ENCODE data around the gene SORBS2. TPM values are rescaled to one million over a fixed set of nuclear protein-coding genes. Genes with fewer than 3 reads are reported as not detected.

The SORBS2 gene
- total and polyA plus RNA-seq, 8 donors = 24.2 to 50.8 (median 35.5) TPM

GRCh38 chr4:185780472-185780871 lies 31.5 kb downstream of the SORBS2 start:
- ATAC-seq (no peak), DNase-seq (no peak)
- no peak overlapping the region for H3K4me3 ChIP-seq
- no peaks in the 10 kb centered on the region for H3K36me3 ChIP-seq
- no peaks in the 10 kb centered on the region for H3K27me3 ChIP-seq
- intact Hi-C loops (cut with DNase I) = no loop called here
- peaks cover 2 to 9% of the 10 kb centered on the region in 2 donors for H3K4me1 ChIP-seq
- H3K27ac ChIP-seq = no peak overlapping the region
- no peak for TF ChIP-seq CTCF (IDR thresholded peaks at IDR 0.05)
- no peaks in the 10 kb centered on the region for H3K9me3 ChIP-seq

GRCh38 chr4:185779517-185779916 lies 32.5 kb downstream of the SORBS2 start:
- Histone ChIP-seq H3K9me3 (no peaks in the 10 kb centered on the region), H3K27ac (no peak overlapping the region), H3K27me3 (no peaks in the 10 kb centered on the region), H3K4me1 (peaks cover 9 to 15% of the 10 kb centered on the region in 2 donors), H3K36me3 (no peaks in the 10 kb centered on the region), H3K4me3 (no peak overlapping the region)
- TF ChIP-seq CTCF (IDR thresholded peaks at IDR 0.05) = no peak
- no peak for DNase-seq
- ATAC-seq = no peak
- intact Hi-C loops (cut with DNase I) = no loop called here

GRCh38 chr4:185778307-185778706 lies 33.7 kb downstream of the SORBS2 start:
- no peak overlapping the region for H3K27ac ChIP-seq
- H3K4me1 ChIP-seq = peaks cover 9 to 15% of the 10 kb centered on the region in 2 donors
- no peaks in the 10 kb centered on the region for H3K27me3 ChIP-seq
- no peaks in the 10 kb centered on the region for H3K9me3 ChIP-seq
- ATAC-seq (no peak), DNase-seq (no peak)
- no peak for TF ChIP-seq CTCF (IDR thresholded peaks at IDR 0.05)
- no peaks in the 10 kb centered on the region for H3K36me3 ChIP-seq
- no peak overlapping the region for H3K4me3 ChIP-seq
- intact Hi-C loops (cut with DNase I) = no loop called here

GRCh38 chr4:185775792-185776555 lies 36.0 kb downstream of the SORBS2 start:
- H3K4me3 ChIP-seq = no peak overlapping the region
- H3K36me3 ChIP-seq = no peaks in the 10 kb centered on the region
- no peaks in the 10 kb centered on the region for H3K9me3 ChIP-seq
- DNase-seq = no peak
- H3K4me1 ChIP-seq = peaks cover 9 to 15% of the 10 kb centered on the region in 2 donors
- ATAC-seq = no peak
- H3K27me3 ChIP-seq = no peaks in the 10 kb centered on the region
- intact Hi-C loops (cut with DNase I) = no loop called here
- H3K27ac ChIP-seq = peak overlapping the region; percentile 71 to 74
- TF ChIP-seq CTCF (IDR thresholded peaks at IDR 0.05) = no peak

GRCh38 chr4:185774845-185775680 lies 36.9 kb downstream of the SORBS2 start:
- Histone ChIP-seq H3K4me1 (peaks cover 9 to 15% of the 10 kb centered on the region in 2 donors), H3K9me3 (peaks cover 0 to 3% of the 10 kb centered on the region in 2 donors), H3K27ac (peak overlapping the region; percentile 71 to 74), H3K4me3 (peak overlapping the region in 1 of 2 donors; percentile 21), H3K36me3 (no peaks in the 10 kb centered on the region), H3K27me3 (no peaks in the 10 kb centered on the region)
- TF ChIP-seq CTCF (IDR thresholded peaks at IDR 0.05) = no peak
- DNase-seq (peak in 3 of 4 donors; percentile 29 to 64 (median 53)), ATAC-seq (peak; percentile 82)
- intact Hi-C loops (cut with DNase I) = no loop called here
